Esophagus squamous epithelium (tissue), 4 donors: ENCODE measurements around the gene DOCK8.

ENCODE experiments used
- CTCF ChIP-seq, 6 experiments: fragments of 450-650 bp in 4 of 6; fragments of 200-600 bp in 2 of 6; sonication (generic) in 2 of 6; IDR thresholded peaks; one replicate each; pipeline ENCODE4 v1.5.1; 2016 to 2019; ENCODE audit warnings: antibody characterized with exemption in 6 of 6, mild to moderate bottlenecking in 4 of 6, moderate library complexity in 4 of 6
- POLR2A ChIP-seq, 4 donors: fragments of 450-650 bp; IDR thresholded peaks; one replicate each; pipeline ENCODE4 v1.6.1; 2017; ENCODE audit warnings: antibody characterized with exemption in 4 of 4, mild to moderate bottlenecking in 4 of 4, moderate library complexity in 3 of 4

- TF ChIP-seq CTCF (IDR thresholded peaks at IDR 0.05) (no peak), POLR2A (IDR thresholded peaks at IDR 0.05) (no peak)
Measured at GRCh38 chr9:404234-404633, 189.6 kb downstream of the DOCK8 start.
